Keratinocyte (primary cell): Measurements from ENCODE around the gene KCNQ1OT1. TPM values are rescaled to one million over a fixed set of nuclear protein-coding genes. Genes with fewer than 3 reads are reported as not detected.

Experiments
- DNase-seq: peaks from one replicate; pipeline ENCODE4 v3.0.0-alpha.2; 2011; ENCODE audit warnings: low read depth, missing footprints, low spot score
- FAIRE-seq: peaks from 2 replicates; lab custom pipeline; 2011; peaks lifted over from hg19 to GRCh38; lab: Jason Lieb, UNC
- H2AFZ ChIP-seq: 2 replicates; pipeline ENCODE4 v1.6.0; 2012; ENCODE audit warnings: low read length, control low read depth, inconsistent platforms; ENCODE audit not compliant: control insufficient read depth
- H3K27ac ChIP-seq: 2 replicates; pipeline ENCODE4 v1.5.1; 2011; ENCODE audit warnings: low read length; ENCODE audit not compliant: control insufficient read depth, insufficient read depth
- H3K27me3 ChIP-seq: 3 replicates; pipeline ENCODE4 v1.6.0; 2011; ENCODE audit warnings: low read length; ENCODE audit not compliant: control insufficient read depth, insufficient read depth; ENCODE audit errors: extremely low read depth
- H3K36me3 ChIP-seq, 2 experiments: 2 replicates in 1 of 2; 3 replicates in 1 of 2; pipeline ENCODE4 v1.5.1; 2011; ENCODE audit warnings: low read length in 2 of 2, mild to moderate bottlenecking in 1 of 2; ENCODE audit not compliant: control insufficient read depth in 2 of 2, insufficient read depth in 2 of 2; ENCODE audit errors: extremely low read depth in 1 of 2
- H3K4me1 ChIP-seq: 3 replicates; pipeline ENCODE4 v1.5.1; 2011; ENCODE audit warnings: low read length; ENCODE audit not compliant: control insufficient read depth, insufficient read depth; ENCODE audit errors: extremely low read depth
- H3K4me2 ChIP-seq: 3 replicates; pipeline ENCODE4 v1.6.0; 2011; ENCODE audit warnings: low read depth, low read length; ENCODE audit not compliant: control insufficient read depth, insufficient read depth; ENCODE audit errors: extremely low read depth
- H3K4me3 ChIP-seq, 3 experiments: fragments of 200-600 bp in 1 of 3; sonication (generic) in 1 of 3; 2 replicates in 2 of 3; 3 replicates in 1 of 3; pipeline ENCODE4 v1.5.1; 2011 to 2016; ENCODE audit warnings: low read length in 3 of 3, mild to moderate bottlenecking in 3 of 3, control low read depth in 2 of 3, inconsistent platforms in 1 of 3, low read depth in 1 of 3, mixed read lengths in 1 of 3, mixed run types in 1 of 3, moderate library complexity in 1 of 3; ENCODE audit not compliant: control insufficient read depth in 2 of 3, insufficient read depth in 2 of 3; ENCODE audit errors: extremely low read depth in 1 of 3
- H3K79me2 ChIP-seq: 2 replicates; pipeline ENCODE4 v1.6.0; 2012; ENCODE audit warnings: low read length; ENCODE audit not compliant: control insufficient read depth, insufficient read depth
- H3K9ac ChIP-seq: 3 replicates; pipeline ENCODE4 v1.6.0; 2011; ENCODE audit warnings: low read length; ENCODE audit not compliant: control insufficient read depth, insufficient read depth; ENCODE audit errors: extremely low read depth
- H3K9me1 ChIP-seq: 3 replicates; pipeline ENCODE4 v1.6.0; 2011; ENCODE audit warnings: low read length; ENCODE audit not compliant: control insufficient read depth, insufficient read depth; ENCODE audit errors: extremely low read depth
- H3K9me3 ChIP-seq: 2 replicates; pipeline ENCODE4 v1.5.1; 2012; ENCODE audit warnings: low read depth, low read length; ENCODE audit not compliant: control insufficient read depth
- H4K20me1 ChIP-seq: 3 replicates; pipeline ENCODE4 v1.6.0; 2011; ENCODE audit warnings: low read length; ENCODE audit not compliant: control insufficient read depth, insufficient read depth; ENCODE audit errors: extremely low read depth
- EZH2 ChIP-seq: IDR thresholded peaks from one replicate; pipeline ENCODE4 v1.6.1; 2012; ENCODE audit warnings: inconsistent platforms, mild to moderate bottlenecking, low read length, moderate library complexity
- dilution Hi-C: fragments of 300-500 bp; cut with MboI; formaldehyde crosslinking; loops from one replicate; pipeline ENCODE4 v1.7.0; 2020; ENCODE audit warnings: low sequenced_read_pairs; ENCODE audit not compliant: extremely low pct_ligation_motif_present
- polyA plus RNA-seq, 5 experiments: library from polyadenylated mRNA; depleted of rRNA in 3 of 5; stranded (reverse) in 3 of 5; stranded (forward) in 1 of 5; unstranded in 1 of 5; fragments of >200 nt; gene quantifications; 1 replicate in 1 of 5; 2 replicates in 3 of 5; 3 replicates in 1 of 5; pipeline versions ENCODE4 v1.2.1 to v1.2.3, GENCODE V29; 2011 to 2012; ENCODE audit warnings: missing spikeins in 2 of 5, low read depth in 1 of 5, low replicate concordance in 1 of 5
- TF ChIP-seq, protein P1 (sequence below), 3 experiments: IDR thresholded peaks in 1 of 3; conservative IDR thresholded peaks in 1 of 3; optimal IDR thresholded peaks in 1 of 3; 2 replicates in 2 of 3; 3 replicates in 1 of 3; pipeline versions ENCODE3 to v1.5.1; 2011; ENCODE audit warnings: low read length in 3 of 3, mild to moderate bottlenecking in 3 of 3, moderate library complexity in 2 of 3, control low read depth in 1 of 3, inconsistent platforms in 1 of 3; ENCODE audit not compliant: insufficient read depth in 2 of 3; ENCODE audit errors: extremely low read depth in 1 of 3

KCNQ1OT1 gene
- polyA plus RNA-seq, 1 donor (not counting 4 experiments of a cell fraction or from before 2014, with no cell fraction given), result 0.07 TPM

DNA sequence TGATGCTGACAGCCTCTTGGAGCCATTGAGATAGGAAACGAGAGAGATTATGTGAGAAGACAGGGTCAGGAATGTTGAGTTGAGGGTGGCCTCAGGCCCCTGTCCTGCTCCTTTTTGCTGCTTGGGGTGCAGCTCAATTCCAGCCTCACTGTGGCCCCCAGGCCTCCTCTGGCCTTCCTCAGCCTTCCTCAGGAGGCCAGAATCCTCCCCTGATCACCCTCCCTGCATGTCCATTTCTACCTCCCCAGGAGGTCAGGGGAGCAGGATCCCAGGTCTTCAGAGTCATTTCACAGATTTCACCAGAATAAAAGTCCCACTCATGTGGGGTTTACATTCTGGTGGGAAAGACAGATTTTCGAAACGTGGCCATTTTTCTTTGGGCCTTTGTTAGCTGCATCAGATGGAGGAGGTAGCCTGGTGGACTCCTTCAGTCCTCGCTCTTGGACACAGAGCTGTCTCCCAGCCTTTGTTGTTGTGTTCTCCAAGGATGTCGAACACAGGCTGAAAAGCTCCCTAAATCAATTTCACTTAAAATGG, 2.2 kb upstream of the KCNQ1OT1 start:
- H3K27me3 ChIP-seq, result peaks cover 2% of the 10 kb centered on the region
- FAIRE-seq, result no peak
- H3K36me3 ChIP-seq, result no peaks in the 10 kb centered on the region
- H3K9me1 ChIP-seq, result no peaks in the 10 kb centered on the region
- peaks cover 7% of the 10 kb centered on the region for H3K4me1 ChIP-seq
- peaks cover 18% of the 10 kb centered on the region for H3K79me2 ChIP-seq
- no peaks in the 10 kb centered on the region for H4K20me1 ChIP-seq
- H3K9me3 ChIP-seq, result no peaks in the 10 kb centered on the region
- no peak for TF ChIP-seq EZH2
- TF ChIP-seq, protein P1, sequence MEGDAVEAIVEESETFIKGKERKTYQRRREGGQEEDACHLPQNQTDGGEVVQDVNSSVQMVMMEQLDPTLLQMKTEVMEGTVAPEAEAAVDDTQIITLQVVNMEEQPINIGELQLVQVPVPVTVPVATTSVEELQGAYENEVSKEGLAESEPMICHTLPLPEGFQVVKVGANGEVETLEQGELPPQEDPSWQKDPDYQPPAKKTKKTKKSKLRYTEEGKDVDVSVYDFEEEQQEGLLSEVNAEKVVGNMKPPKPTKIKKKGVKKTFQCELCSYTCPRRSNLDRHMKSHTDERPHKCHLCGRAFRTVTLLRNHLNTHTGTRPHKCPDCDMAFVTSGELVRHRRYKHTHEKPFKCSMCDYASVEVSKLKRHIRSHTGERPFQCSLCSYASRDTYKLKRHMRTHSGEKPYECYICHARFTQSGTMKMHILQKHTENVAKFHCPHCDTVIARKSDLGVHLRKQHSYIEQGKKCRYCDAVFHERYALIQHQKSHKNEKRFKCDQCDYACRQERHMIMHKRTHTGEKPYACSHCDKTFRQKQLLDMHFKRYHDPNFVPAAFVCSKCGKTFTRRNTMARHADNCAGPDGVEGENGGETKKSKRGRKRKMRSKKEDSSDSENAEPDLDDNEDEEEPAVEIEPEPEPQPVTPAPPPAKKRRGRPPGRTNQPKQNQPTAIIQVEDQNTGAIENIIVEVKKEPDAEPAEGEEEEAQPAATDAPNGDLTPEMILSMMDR (optimal IDR thresholded peaks at IDR 0.05 in 1 of 3, IDR thresholded peaks at IDR 0.05 in 1 of 3, conservative IDR thresholded peaks at IDR 0.05 in 1 of 3; ENCODE audit: extremely low read depth in 1 of 3, insufficient read depth in 2 of 3, low read length in 3 of 3), result no peak
- H2AFZ ChIP-seq, result no peak overlapping the region
- dilution Hi-C loops, result no loop called here
- no peak overlapping the region for H3K27ac ChIP-seq
- H3K9ac ChIP-seq, result no peak overlapping the region
- DNase-seq, result no peak
- no peak overlapping the region for H3K4me2 ChIP-seq
- no peak overlapping the region for H3K4me3 ChIP-seq

DNA sequence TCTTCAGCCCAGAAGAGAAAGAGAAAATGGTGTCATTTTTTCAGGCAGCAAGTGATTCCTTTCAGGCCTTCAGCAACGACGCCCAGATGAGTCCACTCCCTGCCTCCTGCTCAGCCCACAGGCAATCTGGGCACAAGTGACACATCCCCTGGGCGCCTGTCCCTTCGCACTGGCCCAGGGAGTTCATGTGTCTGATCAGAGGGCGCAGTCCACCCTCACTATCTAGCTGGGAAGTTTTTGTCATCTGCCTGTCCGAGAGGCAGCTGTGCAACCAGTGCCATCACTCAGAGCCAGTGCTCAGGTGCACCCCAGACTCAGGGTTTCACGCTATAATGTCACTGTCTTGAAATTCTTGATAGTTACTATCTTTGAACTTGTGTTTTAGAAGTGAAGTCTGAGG, 1.4 kb upstream of the KCNQ1OT1 start:
- Histone ChIP-seq H3K9me1 (no peaks in the 10 kb centered on the region), H3K27me3 (peaks cover 2% of the 10 kb centered on the region), H2AFZ (no peak overlapping the region), H3K4me2 (no peak overlapping the region), H3K4me1 (peaks cover 7% of the 10 kb centered on the region), H3K4me3 (no peak overlapping the region), H3K36me3 (no peaks in the 10 kb centered on the region), H3K27ac (no peak overlapping the region), H3K9ac (no peak overlapping the region), H3K9me3 (no peaks in the 10 kb centered on the region), H4K20me1 (no peaks in the 10 kb centered on the region), H3K79me2 (peaks cover 19% of the 10 kb centered on the region)
- FAIRE-seq (no peak), DNase-seq (no peak)
- dilution Hi-C loops, result no loop called here
- TF ChIP-seq EZH2, result no peak
